Natural killer cell (primary cell): ENCODE measurements around the gene TFF3. TPM values are rescaled to one million over a fixed set of nuclear protein-coding genes. Genes with fewer than 3 reads are reported as not detected.

Experiments used
- ATAC-seq, 3 donors: fragments of 150-1000 bp in 2 of 3; fragments of 200-7000 bp in 1 of 3; cut with Tn5 transposase; 1 replicate in 1 of 3; 2 replicates in 2 of 3; pipeline ENCODE4 v1.10.0; 2021; ENCODE audit warnings: mild to moderate bottlenecking in 2 of 3, moderate library complexity in 2 of 3
- DNase-seq, 2 donors: peaks; one replicate each; pipeline versions ENCODE4 v3.0.0 to v3.0.0-alpha.2; 2013 to 2021; ENCODE audit warnings: mixed read lengths in 1 of 2
- H3K27ac ChIP-seq: one replicate; pipeline ENCODE4 v1.5.1; 2013; ENCODE audit warnings: mild to moderate bottlenecking, low read length
- H3K27me3 ChIP-seq: one replicate; pipeline ENCODE4 v1.6.1; 2013; ENCODE audit warnings: low read length; ENCODE audit not compliant: control insufficient read depth, insufficient read depth
- H3K36me3 ChIP-seq: one replicate; pipeline ENCODE4 v1.6.1; 2013; ENCODE audit warnings: low read length; ENCODE audit not compliant: control insufficient read depth, insufficient read depth
- H3K4me1 ChIP-seq: one replicate; pipeline ENCODE4 v1.6.1; 2013; ENCODE audit warnings: low read length; ENCODE audit not compliant: control insufficient read depth, insufficient read depth
- H3K4me3 ChIP-seq: one replicate; pipeline ENCODE4 v1.5.1; 2013; ENCODE audit warnings: low read length
- H3K9me3 ChIP-seq: one replicate; pipeline ENCODE4 v1.6.1; 2013; ENCODE audit warnings: low read length; ENCODE audit not compliant: control insufficient read depth, insufficient read depth
- H3K27ac Mint-ChIP-seq, 2 donors: one replicate each; pipeline ENCODE4 v1.8.0; 2022; ENCODE audit warnings: mild to moderate bottlenecking in 2 of 2, mixed read lengths in 2 of 2, moderate library complexity in 1 of 2
- H3K27me3 Mint-ChIP-seq, 2 donors: one replicate each; pipeline ENCODE4 v1.8.0; 2022; ENCODE audit warnings: low read depth in 2 of 2, mixed read lengths in 2 of 2
- H3K36me3 Mint-ChIP-seq: one replicate; pipeline ENCODE4 v1.8.0; 2022; ENCODE audit warnings: mixed read lengths
- H3K4me1 Mint-ChIP-seq, 2 donors: one replicate each; pipeline ENCODE4 v1.8.0; 2022; ENCODE audit warnings: mixed read lengths in 2 of 2
- H3K4me3 Mint-ChIP-seq: one replicate; pipeline ENCODE4 v1.8.0; 2022; ENCODE audit warnings: mild to moderate bottlenecking, moderate library complexity, mixed read lengths
- H3K9me3 Mint-ChIP-seq, 2 donors: one replicate each; pipeline ENCODE4 v1.8.0; 2022; ENCODE audit warnings: mixed read lengths in 2 of 2
- WGBS: methylation state at CpG from one replicate; pipeline ENCODE4 v1.1.7; 2013; ENCODE audit warnings: missing lambda C conversion rate; ENCODE audit not compliant: insufficient coverage; 5-methylcytosine and 5-hydroxymethylcytosine counted together
- intact Hi-C: fragments of 100-400 bp; cut with micrococcal nuclease; formaldehyde crosslinking; loops from one replicate; pipeline ENCODE4 v1.14.2; 2022
- total RNA-seq, 4 donors: library from RNA; stranded (reverse); fragments of 120-200 nt in 1 of 4; gene quantifications; one replicate each; pipeline versions ENCODE4 v1.2.3 to v1.2.4, GENCODE V29; 2013 to 2022
- TF ChIP-seq, protein P1 (sequence below): fragments of 200-600 bp; IDR thresholded peaks from one replicate; pipeline ENCODE4 v1.8.0; 2022; ENCODE audit warnings: antibody characterized with exemption

The TFF3 gene
- total RNA-seq, 3 donors from 2014 or later (not counting 1 experiment from before 2014, with no cell fraction given) = not detected

DNA sequence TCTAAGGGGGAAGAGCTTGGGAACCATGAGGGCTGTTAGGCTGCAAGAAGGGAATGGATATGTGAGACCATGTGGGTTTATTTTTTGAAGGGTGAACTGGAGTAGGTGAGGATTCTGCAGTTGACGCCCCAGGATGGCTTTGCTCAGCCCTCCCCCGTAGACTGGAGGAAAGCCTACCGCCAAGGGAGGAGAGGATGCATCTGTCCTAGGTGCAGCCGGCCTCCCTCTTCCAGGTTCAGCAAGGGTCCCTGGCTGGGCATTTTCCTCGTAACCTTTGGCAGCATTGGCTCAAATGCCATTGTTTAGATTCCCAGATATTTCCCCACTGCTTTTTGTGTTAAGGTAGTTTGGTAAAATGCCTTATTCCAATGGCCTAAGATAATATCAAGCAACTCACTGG is 16.6 kb downstream of the TFF3 start:
- no peak overlapping the region for H3K4me3 Mint-ChIP-seq
- peaks cover 3% of the 10 kb centered on the region for H3K4me1 ChIP-seq

DNA sequence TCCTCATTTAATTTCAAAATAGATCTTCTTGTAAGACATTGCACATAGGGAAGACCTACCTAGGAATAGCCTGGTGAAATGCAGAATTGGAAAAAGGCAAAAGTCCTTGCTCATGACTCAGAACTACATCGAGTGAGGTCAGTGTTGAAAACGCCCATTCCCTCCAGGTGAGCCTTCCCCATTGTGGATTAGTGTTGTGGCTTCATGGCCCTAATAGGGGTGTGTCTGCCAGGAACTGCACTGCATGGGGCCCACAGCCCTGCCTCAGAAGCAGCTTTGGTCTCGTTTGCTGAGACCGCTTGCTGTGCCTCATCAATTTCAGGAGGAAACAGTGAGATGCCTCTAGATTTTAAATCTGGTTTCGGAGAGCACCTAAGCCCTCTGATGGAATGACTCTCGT is 17.0 kb downstream of the TFF3 start:
- no peaks in the 10 kb centered on the region for H3K36me3 Mint-ChIP-seq
- Histone ChIP-seq H3K4me3 (no peak overlapping the region), H3K9me3 (no peaks in the 10 kb centered on the region), H3K27ac (no peak overlapping the region), H3K4me1 (peaks cover 3% of the 10 kb centered on the region), H3K36me3 (peaks cover 10% of the 10 kb centered on the region), H3K27me3 (no peaks in the 10 kb centered on the region)
- intact Hi-C loops = no loop called here
- ATAC-seq = no peak
- no peaks in the 10 kb centered on the region for H3K27me3 Mint-ChIP-seq
- no peak overlapping the region for H3K4me3 Mint-ChIP-seq
- H3K9me3 Mint-ChIP-seq = no peaks in the 10 kb centered on the region
- WGBS = 90% methylated on average over 6 of the region's 6 CpGs
- TF ChIP-seq, protein P1, sequence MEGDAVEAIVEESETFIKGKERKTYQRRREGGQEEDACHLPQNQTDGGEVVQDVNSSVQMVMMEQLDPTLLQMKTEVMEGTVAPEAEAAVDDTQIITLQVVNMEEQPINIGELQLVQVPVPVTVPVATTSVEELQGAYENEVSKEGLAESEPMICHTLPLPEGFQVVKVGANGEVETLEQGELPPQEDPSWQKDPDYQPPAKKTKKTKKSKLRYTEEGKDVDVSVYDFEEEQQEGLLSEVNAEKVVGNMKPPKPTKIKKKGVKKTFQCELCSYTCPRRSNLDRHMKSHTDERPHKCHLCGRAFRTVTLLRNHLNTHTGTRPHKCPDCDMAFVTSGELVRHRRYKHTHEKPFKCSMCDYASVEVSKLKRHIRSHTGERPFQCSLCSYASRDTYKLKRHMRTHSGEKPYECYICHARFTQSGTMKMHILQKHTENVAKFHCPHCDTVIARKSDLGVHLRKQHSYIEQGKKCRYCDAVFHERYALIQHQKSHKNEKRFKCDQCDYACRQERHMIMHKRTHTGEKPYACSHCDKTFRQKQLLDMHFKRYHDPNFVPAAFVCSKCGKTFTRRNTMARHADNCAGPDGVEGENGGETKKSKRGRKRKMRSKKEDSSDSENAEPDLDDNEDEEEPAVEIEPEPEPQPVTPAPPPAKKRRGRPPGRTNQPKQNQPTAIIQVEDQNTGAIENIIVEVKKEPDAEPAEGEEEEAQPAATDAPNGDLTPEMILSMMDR = no peak
- no peak for DNase-seq
- H3K27ac Mint-ChIP-seq = no peak overlapping the region
- no peaks in the 10 kb centered on the region for H3K4me1 Mint-ChIP-seq

More for the DNA sequence above, 16.6 kb downstream of the TFF3 start:
- ATAC-seq (no peak), DNase-seq (no peak)
- H3K27me3 Mint-ChIP-seq = no peaks in the 10 kb centered on the region
- no peak overlapping the region for H3K27ac Mint-ChIP-seq
- H3K27me3 ChIP-seq = no peaks in the 10 kb centered on the region
- no peaks in the 10 kb centered on the region for H3K9me3 Mint-ChIP-seq
- H3K36me3 Mint-ChIP-seq = no peaks in the 10 kb centered on the region
- H3K27ac ChIP-seq = no peak overlapping the region
- TF ChIP-seq, protein P1 = no peak
- no peak overlapping the region for H3K4me3 ChIP-seq
- WGBS = 95% methylated on average over 5 of the region's 5 CpGs
- peaks cover 10% of the 10 kb centered on the region for H3K36me3 ChIP-seq
- intact Hi-C loops = no loop called here
- H3K9me3 ChIP-seq = no peaks in the 10 kb centered on the region
- H3K4me1 Mint-ChIP-seq = no peaks in the 10 kb centered on the region

DNA sequence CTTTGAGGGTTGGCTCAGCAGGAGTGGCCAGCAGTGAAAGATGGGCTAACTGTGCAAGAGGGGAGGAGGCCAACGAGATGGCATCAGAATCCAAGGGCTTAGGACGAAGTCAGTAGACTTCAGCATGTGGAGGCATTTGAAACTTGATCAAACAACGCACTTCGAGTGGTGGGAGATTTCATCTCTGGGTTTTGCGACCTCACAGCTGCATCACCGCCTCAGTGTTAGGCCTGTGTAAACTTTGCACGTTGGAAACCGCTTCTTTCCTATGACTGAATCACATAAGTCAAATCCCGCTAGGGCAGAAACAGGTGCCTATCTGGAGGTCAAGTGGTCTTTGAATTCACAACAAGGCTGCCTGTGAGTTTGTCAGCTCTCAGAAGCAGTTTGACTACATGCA is 17.8 kb downstream of the TFF3 start:
- Histone ChIP-seq H3K9me3 (no peaks in the 10 kb centered on the region), H3K27ac (no peak overlapping the region), H3K36me3 (peaks cover 14% of the 10 kb centered on the region), H3K4me3 (no peak overlapping the region), H3K27me3 (no peaks in the 10 kb centered on the region), H3K4me1 (peaks cover 3% of the 10 kb centered on the region)
- TF ChIP-seq, protein P1 = no peak
- ATAC-seq (no peak), DNase-seq (no peak)
- Mint-ChIP-seq H3K4me3 (no peak overlapping the region), H3K27ac (no peak overlapping the region), H3K27me3 (no peaks in the 10 kb centered on the region), H3K36me3 (no peaks in the 10 kb centered on the region), H3K9me3 (no peaks in the 10 kb centered on the region), H3K4me1 (no peaks in the 10 kb centered on the region)
- intact Hi-C loops = no loop called here
- 84% methylated on average over 9 of the region's 9 CpGs for whole genome bisulfite sequencing

DNA sequence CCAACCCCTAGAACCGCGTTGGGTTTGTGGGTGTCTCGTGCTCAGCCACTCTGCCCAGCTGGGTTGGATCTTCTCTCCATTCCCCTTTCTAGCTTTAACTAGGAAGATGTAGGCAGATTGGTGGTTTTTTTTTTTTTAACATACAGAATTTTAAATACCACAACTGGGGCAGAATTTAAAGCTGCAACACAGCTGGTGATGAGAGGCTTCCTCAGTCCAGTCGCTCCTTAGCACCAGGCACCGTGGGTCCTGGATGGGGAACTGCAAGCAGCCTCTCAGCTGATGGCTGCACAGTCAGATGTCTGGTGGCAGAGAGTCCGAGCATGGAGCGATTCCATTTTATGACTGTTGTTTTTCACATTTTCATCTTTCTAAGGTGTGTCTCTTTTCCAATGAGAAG is 18.7 kb downstream of the TFF3 start:
- H3K4me1 ChIP-seq = peaks cover 3% of the 10 kb centered on the region
- TF ChIP-seq, protein P1 = no peak

More for the DNA sequence above, 18.7 kb downstream of the TFF3 start:
- no peak overlapping the region for H3K4me3 ChIP-seq
- Mint-ChIP-seq H3K27me3 (no peaks in the 10 kb centered on the region), H3K4me3 (no peak overlapping the region), H3K9me3 (no peaks in the 10 kb centered on the region), H3K36me3 (no peaks in the 10 kb centered on the region), H3K4me1 (no peaks in the 10 kb centered on the region), H3K27ac (no peak overlapping the region)
- H3K36me3 ChIP-seq = peaks cover 17% of the 10 kb centered on the region
- H3K27ac ChIP-seq = no peak overlapping the region
- ATAC-seq = no peak
- no peaks in the 10 kb centered on the region for H3K27me3 ChIP-seq
- intact Hi-C loops = no loop called here
- 62% methylated on average over 7 of the region's 7 CpGs for WGBS
- no peak for DNase-seq
- H3K9me3 ChIP-seq = no peaks in the 10 kb centered on the region
